ENCODE data around the gene GUCY2F. TPM values are rescaled to one million over a fixed set of nuclear protein-coding genes. Genes with fewer than 3 reads are reported as not detected.

GUCY2F gene
- polyA plus RNA-seq, 2 donors, result not detected

GRCh38 chrX:109399831-109400230, 82.1 kb downstream of the GUCY2F start:
- H3K4me3 ChIP-seq (ENCODE audit: low read depth in 1 of 2, low read length in 2 of 2), result no peak overlapping the region
- peaks cover 0 to 2% of the 10 kb centered on the region in 2 donors for H3K27me3 ChIP-seq (ENCODE audit: control insufficient read depth in 1 of 2, insufficient read depth in 2 of 2, low read length in 2 of 2)
- H3K9me3 ChIP-seq (ENCODE audit: control insufficient read depth in 2 of 2, insufficient read depth in 1 of 2, low read depth in 1 of 2, low read length in 1 of 2), result no peaks in the 10 kb centered on the region
- 49 to 89% methylated on average over 3 of the region's 3 CpGs for WGBS, 2 donors
- H3K4me1 ChIP-seq (ENCODE audit: control insufficient read depth in 2 of 2, insufficient read depth in 2 of 2, low read length in 1 of 2), result no peaks in the 10 kb centered on the region
- H3K36me3 ChIP-seq (ENCODE audit: control insufficient read depth in 2 of 2, insufficient read depth in 2 of 2, low read length in 1 of 2), result no peaks in the 10 kb centered on the region
- no peak overlapping the region for H3K27ac ChIP-seq (ENCODE audit: low read depth in 2 of 2, low read length in 1 of 2)

DNA sequence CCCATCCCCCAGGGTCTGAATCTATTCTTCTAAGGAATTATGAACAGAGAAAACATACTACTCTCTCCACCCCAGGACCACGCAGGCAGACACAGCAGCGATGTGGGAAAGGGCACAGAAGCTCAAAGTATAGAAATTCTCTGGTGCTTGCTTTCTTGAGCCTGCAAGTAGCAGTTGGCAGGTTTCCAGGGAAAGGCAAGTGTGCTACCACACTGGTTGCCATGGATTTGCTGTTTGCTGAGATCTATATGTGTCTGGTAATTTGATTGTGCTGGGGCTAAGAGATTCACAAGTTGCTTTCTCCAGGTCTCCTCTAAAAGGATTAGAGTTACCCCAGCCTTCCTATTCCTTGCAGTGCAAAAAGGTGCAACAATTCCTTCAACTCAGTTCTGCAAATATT, 83.1 kb downstream of the GUCY2F start:
- no peaks in the 10 kb centered on the region for H3K4me1 ChIP-seq (ENCODE audit: control insufficient read depth in 2 of 2, insufficient read depth in 2 of 2, low read length in 1 of 2)
- H3K9me3 ChIP-seq (ENCODE audit: control insufficient read depth in 2 of 2, insufficient read depth in 1 of 2, low read depth in 1 of 2, low read length in 1 of 2), result no peaks in the 10 kb centered on the region
- 69 to 85% methylated on average over 2 of the region's 2 CpGs for WGBS, 2 donors
- H3K36me3 ChIP-seq (ENCODE audit: control insufficient read depth in 2 of 2, insufficient read depth in 2 of 2, low read length in 1 of 2), result no peaks in the 10 kb centered on the region
- no peak overlapping the region for H3K4me3 ChIP-seq (ENCODE audit: low read depth in 1 of 2, low read length in 2 of 2)
- no peaks in the 10 kb centered on the region for H3K27me3 ChIP-seq (ENCODE audit: control insufficient read depth in 1 of 2, insufficient read depth in 2 of 2, low read length in 2 of 2)
- no peak overlapping the region for H3K27ac ChIP-seq (ENCODE audit: low read depth in 2 of 2, low read length in 1 of 2)

GRCh38 chrX:109398061-109398460, 83.8 kb downstream of the GUCY2F start:
- H3K27ac ChIP-seq (ENCODE audit: low read depth in 2 of 2, low read length in 1 of 2), result no peak overlapping the region
- no peaks in the 10 kb centered on the region for H3K4me1 ChIP-seq (ENCODE audit: control insufficient read depth in 2 of 2, insufficient read depth in 2 of 2, low read length in 1 of 2)
- WGBS, 2 donors, result 73% methylated on average over 1 of the region's 1 CpG
- no peak overlapping the region for H3K4me3 ChIP-seq (ENCODE audit: low read depth in 1 of 2, low read length in 2 of 2)
- no peaks in the 10 kb centered on the region for H3K27me3 ChIP-seq (ENCODE audit: control insufficient read depth in 1 of 2, insufficient read depth in 2 of 2, low read length in 2 of 2)
- H3K36me3 ChIP-seq (ENCODE audit: control insufficient read depth in 2 of 2, insufficient read depth in 2 of 2, low read length in 1 of 2), result no peaks in the 10 kb centered on the region
- no peaks in the 10 kb centered on the region for H3K9me3 ChIP-seq (ENCODE audit: control insufficient read depth in 2 of 2, insufficient read depth in 1 of 2, low read depth in 1 of 2, low read length in 1 of 2)

DNA sequence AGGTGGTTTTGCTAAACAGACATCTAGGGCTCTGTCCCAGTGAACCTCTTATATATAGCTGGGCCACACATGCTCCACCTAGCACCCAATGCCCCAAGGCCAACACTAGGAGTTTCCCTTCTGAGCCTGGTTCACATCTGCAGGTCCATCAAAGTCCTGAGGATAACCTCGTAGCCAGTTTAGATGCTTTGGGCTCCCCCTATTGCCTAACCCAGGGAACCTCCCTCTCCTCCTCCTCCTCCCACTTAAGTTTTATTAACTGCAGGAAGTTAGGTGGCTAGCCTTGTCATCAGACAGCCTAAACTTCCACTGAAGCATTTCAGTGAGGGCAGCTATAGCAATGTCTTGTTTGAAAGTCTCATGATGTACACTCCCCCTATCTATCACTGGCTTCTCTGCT, 88.0 kb downstream of the GUCY2F start:
- WGBS, 2 donors, result 13 to 21% methylated on average over 1 of the region's 1 CpG
- no peak overlapping the region for H3K27ac ChIP-seq (ENCODE audit: low read depth in 2 of 2, low read length in 1 of 2)
- H3K27me3 ChIP-seq (ENCODE audit: control insufficient read depth in 1 of 2, insufficient read depth in 2 of 2, low read length in 2 of 2), result no peaks in the 10 kb centered on the region
- no peak overlapping the region for H3K4me3 ChIP-seq (ENCODE audit: low read depth in 1 of 2, low read length in 2 of 2)
- no peaks in the 10 kb centered on the region for H3K36me3 ChIP-seq (ENCODE audit: control insufficient read depth in 2 of 2, insufficient read depth in 2 of 2, low read length in 1 of 2)
- no peaks in the 10 kb centered on the region for H3K9me3 ChIP-seq (ENCODE audit: control insufficient read depth in 2 of 2, insufficient read depth in 1 of 2, low read depth in 1 of 2, low read length in 1 of 2)
- H3K4me1 ChIP-seq (ENCODE audit: control insufficient read depth in 2 of 2, insufficient read depth in 2 of 2, low read length in 1 of 2), result peaks cover 0 to 3% of the 10 kb centered on the region in 2 donors

GRCh38 chrX:109392895-109393294, 89.0 kb downstream of the GUCY2F start:
- Histone ChIP-seq H3K4me3 (ENCODE audit: low read depth in 1 of 2, low read length in 2 of 2) (no peak overlapping the region), H3K27me3 (ENCODE audit: control insufficient read depth in 1 of 2, insufficient read depth in 2 of 2, low read length in 2 of 2) (no peaks in the 10 kb centered on the region), H3K36me3 (ENCODE audit: control insufficient read depth in 2 of 2, insufficient read depth in 2 of 2, low read length in 1 of 2) (no peaks in the 10 kb centered on the region), H3K9me3 (ENCODE audit: control insufficient read depth in 2 of 2, insufficient read depth in 1 of 2, low read depth in 1 of 2, low read length in 1 of 2) (no peaks in the 10 kb centered on the region), H3K27ac (ENCODE audit: low read depth in 2 of 2, low read length in 1 of 2) (no peak overlapping the region), H3K4me1 (ENCODE audit: control insufficient read depth in 2 of 2, insufficient read depth in 2 of 2, low read length in 1 of 2) (peaks cover 0 to 3% of the 10 kb centered on the region in 2 donors)
- 83 to 85% methylated on average over 5 of the region's 5 CpGs for WGBS, 2 donors

DNA sequence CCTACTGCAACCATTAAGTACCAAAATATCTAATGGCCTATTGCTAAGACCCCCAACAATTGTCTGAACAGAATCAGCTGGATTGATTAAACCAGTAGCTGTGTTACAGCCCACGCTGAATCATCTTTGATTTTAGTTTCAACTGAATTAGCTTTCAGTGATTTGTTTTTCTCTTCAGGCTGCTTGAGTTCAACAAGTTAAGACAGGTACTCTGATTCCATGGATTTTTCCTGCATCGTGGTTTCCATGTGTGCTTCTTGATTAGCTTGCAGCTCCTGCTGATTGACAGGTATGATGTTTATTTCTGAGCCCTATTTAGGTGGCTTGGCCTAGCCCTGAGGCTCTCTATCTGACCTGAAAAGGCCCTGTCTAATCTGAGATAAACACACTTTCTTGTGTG, 91.3 kb downstream of the GUCY2F start:
- Histone ChIP-seq H3K27me3 (ENCODE audit: control insufficient read depth in 1 of 2, insufficient read depth in 2 of 2, low read length in 2 of 2) (no peaks in the 10 kb centered on the region), H3K27ac (ENCODE audit: low read depth in 2 of 2, low read length in 1 of 2) (no peak overlapping the region), H3K36me3 (ENCODE audit: control insufficient read depth in 2 of 2, insufficient read depth in 2 of 2, low read length in 1 of 2) (no peaks in the 10 kb centered on the region), H3K9me3 (ENCODE audit: control insufficient read depth in 2 of 2, insufficient read depth in 1 of 2, low read depth in 1 of 2, low read length in 1 of 2) (no peaks in the 10 kb centered on the region), H3K4me3 (ENCODE audit: low read depth in 1 of 2, low read length in 2 of 2) (no peak overlapping the region), H3K4me1 (ENCODE audit: control insufficient read depth in 2 of 2, insufficient read depth in 2 of 2, low read length in 1 of 2) (peaks cover 0 to 3% of the 10 kb centered on the region in 2 donors)
- 38 to 47% methylated on average over 2 of the region's 2 CpGs for WGBS, 2 donors

DNA sequence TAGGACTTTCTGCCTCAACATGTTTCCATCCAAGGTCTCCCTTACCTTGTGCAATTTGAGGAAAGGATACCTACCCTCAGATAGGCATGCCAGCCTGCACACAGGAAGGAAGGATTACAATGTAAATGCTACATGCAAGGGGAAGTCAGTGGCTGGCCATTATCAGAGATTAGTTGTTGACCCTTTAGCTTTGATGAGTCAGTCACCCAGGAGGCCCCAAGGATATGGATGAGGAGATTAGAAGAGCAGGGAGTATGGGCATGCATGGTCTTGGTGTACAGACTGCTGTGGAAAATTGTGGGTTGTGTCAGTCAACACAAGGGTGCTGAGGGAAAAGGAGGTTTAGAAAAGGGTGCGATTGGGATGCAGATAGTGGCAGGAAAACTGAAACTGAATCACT, 92.0 kb downstream of the GUCY2F start:
- WGBS, 2 donors, result 67 to 70% methylated on average over 1 of the region's 1 CpG
- no peaks in the 10 kb centered on the region for H3K36me3 ChIP-seq (ENCODE audit: control insufficient read depth in 2 of 2, insufficient read depth in 2 of 2, low read length in 1 of 2)
- H3K4me1 ChIP-seq (ENCODE audit: control insufficient read depth in 2 of 2, insufficient read depth in 2 of 2, low read length in 1 of 2), result peaks cover 0 to 3% of the 10 kb centered on the region in 2 donors
- no peaks in the 10 kb centered on the region for H3K9me3 ChIP-seq (ENCODE audit: control insufficient read depth in 2 of 2, insufficient read depth in 1 of 2, low read depth in 1 of 2, low read length in 1 of 2)
- H3K27ac ChIP-seq (ENCODE audit: low read depth in 2 of 2, low read length in 1 of 2), result no peak overlapping the region
- H3K4me3 ChIP-seq (ENCODE audit: low read depth in 1 of 2, low read length in 2 of 2), result no peak overlapping the region
- no peaks in the 10 kb centered on the region for H3K27me3 ChIP-seq (ENCODE audit: control insufficient read depth in 1 of 2, insufficient read depth in 2 of 2, low read length in 2 of 2)

GRCh38 chrX:109384699-109385098, 97.2 kb downstream of the GUCY2F start:
- no peak overlapping the region for H3K27ac ChIP-seq (ENCODE audit: low read depth in 2 of 2, low read length in 1 of 2)
- no peaks in the 10 kb centered on the region for H3K36me3 ChIP-seq (ENCODE audit: control insufficient read depth in 2 of 2, insufficient read depth in 2 of 2, low read length in 1 of 2)
- H3K9me3 ChIP-seq (ENCODE audit: control insufficient read depth in 2 of 2, insufficient read depth in 1 of 2, low read depth in 1 of 2, low read length in 1 of 2), result no peaks in the 10 kb centered on the region
- peaks cover 0 to 2% of the 10 kb centered on the region in 2 donors for H3K27me3 ChIP-seq (ENCODE audit: control insufficient read depth in 1 of 2, insufficient read depth in 2 of 2, low read length in 2 of 2)
- no peak overlapping the region for H3K4me3 ChIP-seq (ENCODE audit: low read depth in 1 of 2, low read length in 2 of 2)
- 30 to 35% methylated on average over 3 of the region's 3 CpGs for WGBS, 2 donors
- H3K4me1 ChIP-seq (ENCODE audit: control insufficient read depth in 2 of 2, insufficient read depth in 2 of 2, low read length in 1 of 2), result no peaks in the 10 kb centered on the region

GRCh38 chrX:109382332-109382731, 99.6 kb downstream of the GUCY2F start:
- Histone ChIP-seq H3K4me1 (ENCODE audit: control insufficient read depth in 2 of 2, insufficient read depth in 2 of 2, low read length in 1 of 2) (no peaks in the 10 kb centered on the region), H3K36me3 (ENCODE audit: control insufficient read depth in 2 of 2, insufficient read depth in 2 of 2, low read length in 1 of 2) (no peaks in the 10 kb centered on the region), H3K27ac (ENCODE audit: low read depth in 2 of 2, low read length in 1 of 2) (no peak overlapping the region), H3K27me3 (ENCODE audit: control insufficient read depth in 1 of 2, insufficient read depth in 2 of 2, low read length in 2 of 2) (peaks cover 0 to 7% of the 10 kb centered on the region in 2 donors), H3K4me3 (ENCODE audit: low read depth in 1 of 2, low read length in 2 of 2) (no peak overlapping the region), H3K9me3 (ENCODE audit: control insufficient read depth in 2 of 2, insufficient read depth in 1 of 2, low read depth in 1 of 2, low read length in 1 of 2) (no peaks in the 10 kb centered on the region)
- 84 to 92% methylated on average over 4 of the region's 4 CpGs for WGBS, 2 donors

DNA sequence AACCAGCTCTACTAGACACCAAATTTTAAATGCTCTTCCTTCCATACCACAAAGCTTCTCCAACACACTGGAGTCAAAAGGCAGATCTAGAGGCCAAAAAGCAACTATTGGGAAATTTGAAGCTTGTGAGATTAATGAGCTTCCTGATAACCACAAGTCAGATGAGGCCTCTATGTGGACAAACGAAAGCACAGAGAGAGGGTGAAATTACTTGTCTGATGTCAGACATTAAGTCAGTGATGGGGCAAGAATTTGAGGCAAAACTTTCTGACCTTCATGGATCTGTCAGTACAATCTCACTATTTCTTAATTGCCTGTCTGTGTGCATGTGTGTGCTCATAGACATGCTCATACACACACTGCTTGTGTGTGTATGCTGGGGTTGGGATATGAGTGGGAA, 103.6 kb downstream of the GUCY2F start:
- H3K4me3 ChIP-seq (ENCODE audit: low read depth in 1 of 2, low read length in 2 of 2), result no peak overlapping the region
- WGBS, 2 donors, result 41 to 56% methylated on average over 1 of the region's 1 CpG
- no peaks in the 10 kb centered on the region for H3K9me3 ChIP-seq (ENCODE audit: control insufficient read depth in 2 of 2, insufficient read depth in 1 of 2, low read depth in 1 of 2, low read length in 1 of 2)
- no peaks in the 10 kb centered on the region for H3K4me1 ChIP-seq (ENCODE audit: control insufficient read depth in 2 of 2, insufficient read depth in 2 of 2, low read length in 1 of 2)
- H3K27me3 ChIP-seq (ENCODE audit: control insufficient read depth in 1 of 2, insufficient read depth in 2 of 2, low read length in 2 of 2), result peaks cover 0 to 5% of the 10 kb centered on the region in 2 donors
- H3K36me3 ChIP-seq (ENCODE audit: control insufficient read depth in 2 of 2, insufficient read depth in 2 of 2, low read length in 1 of 2), result no peaks in the 10 kb centered on the region
- no peak overlapping the region for H3K27ac ChIP-seq (ENCODE audit: low read depth in 2 of 2, low read length in 1 of 2)

Measured in esophagus (tissue), 2 donors.